ENCODE measurements around the gene NUDT16L1. TPM values are rescaled to one million over a fixed set of nuclear protein-coding genes. Genes with fewer than 3 reads are reported as not detected.

The NUDT16L1 gene
- total and polyA plus RNA-seq, 2 of the 13 experiments (the other 11 are each of a cell fraction or from before 2014, with no cell fraction given), result 28.0 to 40.5 TPM

- intact Hi-C loops (cut with micrococcal nuclease; ENCODE audit: unreplicated experiment), result no loop called here
- POLR2A ChIA-PET, result no interaction called here
These were observed 29.9 kb downstream of the NUDT16L1 start for GRCh38 chr16:4723071-4723767.

GRCh38 chr16:4724661-4725270 lies 31.4 kb downstream of the NUDT16L1 start:
- DNase-seq (ENCODE audit: low spot score) (no peak), ATAC-seq (no peak), FAIRE-seq (no peak)
- TF ChIP-seq ATF2 (CRISPR knock-in tag; IDR thresholded peaks at IDR 0.05), result no peak
- no peak for TF ChIP-seq MLXIP (CRISPR knock-in tag; IDR thresholded peaks at IDR 0.05; ENCODE audit: borderline replicate concordance)
- no peak for TF ChIP-seq TCF7L2 (IDR thresholded peaks at IDR 0.05; ENCODE audit: low read depth, low read length)
- Histone ChIP-seq H3K4me2 (ENCODE audit: low read depth, low read length) (no peak overlapping the region), H3K79me2 (ENCODE audit: insufficient read depth, low read length) (no peaks in the 10 kb centered on the region), H3K36me3 (replicated peaks in 1 of 2; ENCODE audit: control insufficient read depth in 1 of 2, insufficient read depth in 2 of 2, low read length in 2 of 2) (peaks cover 10 to 36% of the 10 kb centered on the region in 2 experiments), H3K4me1 (ENCODE audit: insufficient read depth, low read length) (no peaks in the 10 kb centered on the region), H3K9me3 (ENCODE audit: low read length) (no peaks in the 10 kb centered on the region), H3K4me3 (replicated peaks in 1 of 3; ENCODE audit: insufficient read depth in 1 of 3, low read depth in 2 of 3, low read length in 3 of 3) (no peak overlapping the region), H3K27me3 (ENCODE audit: control insufficient read depth in 1 of 2, insufficient read depth in 2 of 2, low read length in 2 of 2) (no peaks in the 10 kb centered on the region; a peak in 1 of 5 replicates), H3K27ac (ENCODE audit: extremely low read length, insufficient read depth, low read length) (no peak overlapping the region), H4K20me1 (ENCODE audit: insufficient read depth, low read length) (no peaks in the 10 kb centered on the region), H3K9ac (ENCODE audit: insufficient read depth, low read depth, low read length) (no peak overlapping the region), H2AFZ (ENCODE audit: low read length) (no peak overlapping the region)
- in situ Hi-C loops (cut with HindIII; ENCODE audit: extremely low pct_ligation_motif_present, low pct_unique_long_range_greater_than_20kb) (no loop called here), intact Hi-C loops (cut with micrococcal nuclease; ENCODE audit: unreplicated experiment) (no loop called here)
- WGBS (ENCODE audit: low lambda C conversion rate), result 97% methylated on average over 9 of the region's 11 CpGs
- BruUV-seq (replicated peaks), result no TSS peak
- CTCF ChIA-PET (ENCODE audit: low intra/inter-chr PET ratio, low total read pairs), result no interaction called here
- POLR2A ChIA-PET, result no interaction called here

More at GRCh38 chr16:4723071-4723767, 29.9 kb downstream of the NUDT16L1 start:
- no peak overlapping the region for H3K4me2 ChIP-seq (ENCODE audit: low read depth, low read length)
- H3K9me3 ChIP-seq (ENCODE audit: low read length), result no peaks in the 10 kb centered on the region
- no peak for ATAC-seq
- no peak for FAIRE-seq
- 98% methylated on average over 14 of the region's 14 CpGs for WGBS (ENCODE audit: low lambda C conversion rate)
- no peaks in the 10 kb centered on the region; a peak in 1 of 5 replicates for H3K27me3 ChIP-seq (ENCODE audit: control insufficient read depth in 1 of 2, insufficient read depth in 2 of 2, low read length in 2 of 2)
- peaks cover 6 to 36% of the 10 kb centered on the region in 2 experiments for H3K36me3 ChIP-seq (replicated peaks in 1 of 2; ENCODE audit: control insufficient read depth in 1 of 2, insufficient read depth in 2 of 2, low read length in 2 of 2)
- H3K9ac ChIP-seq (ENCODE audit: insufficient read depth, low read depth, low read length), result no peak overlapping the region
- no peaks in the 10 kb centered on the region for H4K20me1 ChIP-seq (ENCODE audit: insufficient read depth, low read length)
- CTCF ChIA-PET (ENCODE audit: low intra/inter-chr PET ratio, low total read pairs), result no interaction called here
- H2AFZ ChIP-seq (ENCODE audit: low read length), result no peak overlapping the region
- no TSS peak for BruUV-seq (replicated peaks)
- no peaks in the 10 kb centered on the region for H3K79me2 ChIP-seq (ENCODE audit: insufficient read depth, low read length)
- TF ChIP-seq PTBP1 (IDR thresholded peaks at IDR 0.05; ENCODE audit: low read depth, low read length, poor library complexity, severe bottlenecking) (no peak), ATM (IDR thresholded peaks at IDR 0.05; ENCODE audit: borderline replicate concordance) (no peak)
- in situ Hi-C loops (cut with HindIII; ENCODE audit: extremely low pct_ligation_motif_present, low pct_unique_long_range_greater_than_20kb), result no loop called here
- H3K27ac ChIP-seq (ENCODE audit: extremely low read length, insufficient read depth, low read length), result no peak overlapping the region
- no peaks in the 10 kb centered on the region for H3K4me1 ChIP-seq (ENCODE audit: insufficient read depth, low read length)
- H3K4me3 ChIP-seq (replicated peaks in 1 of 3; ENCODE audit: insufficient read depth in 1 of 3, low read depth in 2 of 3, low read length in 3 of 3), result no peak overlapping the region
- DNase-seq (ENCODE audit: low spot score), result no peak

All from HepG2 (cell line).